Measurements from ENCODE around the gene ADRB2. TPM values are rescaled to one million over a fixed set of nuclear protein-coding genes. Genes with fewer than 3 reads are reported as not detected.

The ADRB2 gene
- total RNA-seq, 1 experiment from 2014 or later: 1.0 TPM

DNA sequence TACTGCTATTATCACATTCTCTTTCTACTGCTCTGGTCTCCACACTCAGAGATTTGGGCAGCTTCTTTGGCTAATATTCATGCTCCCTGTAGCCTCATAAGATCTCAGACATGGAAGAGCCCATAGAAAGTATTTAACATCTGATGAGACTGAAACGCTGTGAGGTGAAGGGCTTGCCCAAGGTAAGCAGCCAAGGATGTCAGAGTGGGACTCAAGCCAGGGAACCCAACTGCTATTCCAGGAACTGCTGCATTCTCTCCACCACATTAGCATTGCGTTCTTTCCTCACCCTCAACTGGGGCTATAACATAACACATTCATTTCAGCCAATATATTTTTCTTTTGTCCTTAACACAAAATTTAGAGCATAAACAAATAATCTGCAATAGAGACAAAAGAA, 3.8 kb downstream of the ADRB2 start:
- Histone ChIP-seq H3K36me3 (ENCODE audit: control insufficient read depth, insufficient read depth, low read length) (no peaks in the 10 kb centered on the region), H3K27me3 (ENCODE audit: control insufficient read depth, insufficient read depth, low read length) (no peaks in the 10 kb centered on the region), H3K9me3 (ENCODE audit: control insufficient read depth, insufficient read depth, low read depth, low read length) (no peaks in the 10 kb centered on the region), H3K27ac (ENCODE audit: low read length) (no peak overlapping the region), H3K4me1 (ENCODE audit: control insufficient read depth, insufficient read depth, low read length) (peaks cover 10% of the 10 kb centered on the region; the same call in 1 of the 2 replicates), H3K4me3 (ENCODE audit: low read depth in 2 of 2, low read length in 2 of 2) (no peak overlapping the region)
- ATAC-seq (no peak), DNase-seq (ENCODE audit: low read depth, low spot score) (no peak)
- intact Hi-C loops (cut with micrococcal nuclease; ENCODE audit: unreplicated experiment): no loop called here
- CTCF ChIA-PET: interaction anchor here (0.7 kb wide), 1 partner anchor 9 kb away, joined by 3 read pairs; no protein-coding TSS in a partner anchor
- no TSS peak for BruUV-seq (replicated peaks)
- in situ Hi-C loops (cut with HindIII; ENCODE audit: low pct_unique_long_range_greater_than_20kb, low sequenced_read_pairs): no loop called here
- POLR2A ChIA-PET: no interaction called here
- no peak for TF ChIP-seq SIN3A (IDR thresholded peaks at IDR 0.05; ENCODE audit: borderline replicate concordance, insufficient read depth, low read depth, low read length)
- no peak for TF ChIP-seq REST (IDR thresholded peaks at IDR 0.05; ENCODE audit: insufficient read depth in 1 of 2, low read depth in 2 of 2, low read length in 1 of 2)
- TF ChIP-seq POLR2AphosphoS5 (IDR thresholded peaks at IDR 0.05; ENCODE audit: low read depth, low read length): no peak
- TF ChIP-seq TCF7L2 (IDR thresholded peaks at IDR 0.05; ENCODE audit: low read depth, low read length): no peak
- TF ChIP-seq, protein P1, sequence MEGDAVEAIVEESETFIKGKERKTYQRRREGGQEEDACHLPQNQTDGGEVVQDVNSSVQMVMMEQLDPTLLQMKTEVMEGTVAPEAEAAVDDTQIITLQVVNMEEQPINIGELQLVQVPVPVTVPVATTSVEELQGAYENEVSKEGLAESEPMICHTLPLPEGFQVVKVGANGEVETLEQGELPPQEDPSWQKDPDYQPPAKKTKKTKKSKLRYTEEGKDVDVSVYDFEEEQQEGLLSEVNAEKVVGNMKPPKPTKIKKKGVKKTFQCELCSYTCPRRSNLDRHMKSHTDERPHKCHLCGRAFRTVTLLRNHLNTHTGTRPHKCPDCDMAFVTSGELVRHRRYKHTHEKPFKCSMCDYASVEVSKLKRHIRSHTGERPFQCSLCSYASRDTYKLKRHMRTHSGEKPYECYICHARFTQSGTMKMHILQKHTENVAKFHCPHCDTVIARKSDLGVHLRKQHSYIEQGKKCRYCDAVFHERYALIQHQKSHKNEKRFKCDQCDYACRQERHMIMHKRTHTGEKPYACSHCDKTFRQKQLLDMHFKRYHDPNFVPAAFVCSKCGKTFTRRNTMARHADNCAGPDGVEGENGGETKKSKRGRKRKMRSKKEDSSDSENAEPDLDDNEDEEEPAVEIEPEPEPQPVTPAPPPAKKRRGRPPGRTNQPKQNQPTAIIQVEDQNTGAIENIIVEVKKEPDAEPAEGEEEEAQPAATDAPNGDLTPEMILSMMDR (IDR thresholded peaks at IDR 0.05): no peak

DNA sequence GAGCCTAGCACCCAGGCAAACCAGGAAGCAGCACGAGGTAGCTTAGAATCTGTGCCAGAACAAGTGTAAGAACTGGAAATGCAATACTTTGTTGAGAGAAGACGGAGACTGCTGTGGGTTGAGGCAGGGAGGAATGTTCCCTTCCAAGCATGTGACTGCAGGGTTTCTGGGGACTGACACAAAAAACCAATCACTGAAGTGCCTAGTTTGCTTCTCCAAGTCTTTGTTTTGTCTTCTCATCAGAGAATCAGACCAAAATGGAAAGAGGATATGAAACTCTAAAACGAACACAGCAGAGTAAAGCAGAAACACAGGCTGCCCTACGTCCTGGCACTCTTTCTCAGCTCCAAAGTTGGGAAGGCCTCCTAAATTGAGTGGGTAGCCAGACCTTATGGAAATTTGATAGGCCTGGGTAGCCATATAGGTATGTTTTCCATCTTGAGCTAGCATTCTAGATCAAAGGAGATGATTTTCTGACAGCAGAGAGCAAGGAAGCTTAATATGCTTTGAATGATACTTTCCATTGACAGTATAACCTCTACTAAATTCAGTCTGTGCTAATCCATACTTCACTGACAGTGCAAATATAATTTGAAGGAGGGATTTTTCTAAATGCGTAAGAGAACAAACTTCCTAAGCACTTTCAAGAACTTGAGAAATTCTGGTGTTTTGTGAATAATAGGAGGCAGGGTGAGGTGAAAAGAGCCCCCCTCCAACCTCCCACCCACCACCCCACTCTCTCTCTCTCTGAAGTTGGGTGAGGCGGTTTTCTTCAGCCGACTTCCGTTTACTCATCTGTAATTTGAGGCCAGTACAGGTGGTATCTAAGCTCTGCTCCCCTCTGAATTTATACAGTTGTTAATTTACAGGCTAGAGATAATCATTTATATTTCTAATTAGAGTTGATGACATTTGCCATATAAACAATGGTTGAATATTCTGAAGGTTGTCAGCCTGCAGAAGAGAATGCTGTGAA, 5.5 kb downstream of the ADRB2 start:
- no TSS peak for BruUV-seq (replicated peaks)
- intact Hi-C loops (cut with micrococcal nuclease; ENCODE audit: unreplicated experiment) (no loop called here), in situ Hi-C loops (cut with HindIII; ENCODE audit: low pct_unique_long_range_greater_than_20kb, low sequenced_read_pairs) (no loop called here)
- Histone ChIP-seq H3K36me3 (ENCODE audit: control insufficient read depth, insufficient read depth, low read length) (no peaks in the 10 kb centered on the region), H3K9me3 (ENCODE audit: control insufficient read depth, insufficient read depth, low read depth, low read length) (no peaks in the 10 kb centered on the region), H3K4me3 (ENCODE audit: low read depth in 2 of 2, low read length in 2 of 2) (no peak overlapping the region), H3K27me3 (ENCODE audit: control insufficient read depth, insufficient read depth, low read length) (no peaks in the 10 kb centered on the region), H3K4me1 (ENCODE audit: control insufficient read depth, insufficient read depth, low read length) (peaks cover 9% of the 10 kb centered on the region; the same call in 1 of the 2 replicates), H3K27ac (ENCODE audit: low read length) (no peak overlapping the region)
- ATAC-seq (no peak), DNase-seq (ENCODE audit: low read depth, low spot score) (no peak)
- TF ChIP-seq SIN3A (IDR thresholded peaks at IDR 0.05; ENCODE audit: borderline replicate concordance, insufficient read depth, low read depth, low read length): no peak
- ChIA-PET POLR2A (no interaction called here), CTCF (no interaction called here)

GRCh38 chr5:148833122-148833521, 6.7 kb downstream of the ADRB2 start:
- ATAC-seq (no peak), DNase-seq (ENCODE audit: low read depth, low spot score) (no peak)
- CTCF ChIA-PET: no interaction called here
- H3K36me3 ChIP-seq (ENCODE audit: control insufficient read depth, insufficient read depth, low read length): no peaks in the 10 kb centered on the region
- no peak overlapping the region for H3K4me3 ChIP-seq (ENCODE audit: low read depth in 2 of 2, low read length in 2 of 2)
- H3K9me3 ChIP-seq (ENCODE audit: control insufficient read depth, insufficient read depth, low read depth, low read length): no peaks in the 10 kb centered on the region
- POLR2A ChIA-PET: no interaction called here
- no TSS peak for BruUV-seq (replicated peaks)
- no peak overlapping the region for H3K27ac ChIP-seq (ENCODE audit: low read length)
- TF ChIP-seq TCF7L2 (IDR thresholded peaks at IDR 0.05; ENCODE audit: low read depth, low read length) (no peak), POLR2AphosphoS5 (IDR thresholded peaks at IDR 0.05; ENCODE audit: low read depth, low read length) (no peak)
- peaks cover 4% of the 10 kb centered on the region; the same call in 1 of the 2 replicates for H3K4me1 ChIP-seq (ENCODE audit: control insufficient read depth, insufficient read depth, low read length)
- in situ Hi-C loops (cut with HindIII; ENCODE audit: low pct_unique_long_range_greater_than_20kb, low sequenced_read_pairs): no loop called here
- intact Hi-C loops (cut with micrococcal nuclease; ENCODE audit: unreplicated experiment): no loop called here
- H3K27me3 ChIP-seq (ENCODE audit: control insufficient read depth, insufficient read depth, low read length): no peaks in the 10 kb centered on the region

Data from Panc1 (cell line).